Thyroid gland (tissue), 4 donors: ENCODE measurements around the gene SETD3. TPM values are rescaled to one million over a fixed set of nuclear protein-coding genes. Genes with fewer than 3 reads are reported as not detected.

Source experiments
- DNase-seq, 2 donors: peaks; one replicate each; pipeline ENCODE4 v3.0.0-alpha.2; 2019
- H3K27ac ChIP-seq, 3 donors: fragments of 200-600 bp; sonication (generic); 1 replicate in 2 of 3; 2 replicates in 1 of 3; pipeline ENCODE4 v1.5.1; 2016 to 2019; ENCODE audit warnings: mild to moderate bottlenecking in 1 of 3, moderate library complexity in 1 of 3
- H3K27me3 ChIP-seq: fragments of 200-600 bp; sonication (generic); one replicate; pipeline ENCODE4 v1.5.1; 2019
- H3K36me3 ChIP-seq, 2 donors: fragments of 200-600 bp; sonication (generic); one replicate each; pipeline ENCODE4 v1.5.1; 2016 to 2019
- H3K4me1 ChIP-seq, 2 donors: fragments of 200-600 bp; sonication (generic); one replicate each; pipeline ENCODE4 v1.5.1; 2017 to 2019
- H3K4me3 ChIP-seq, 3 donors: fragments of 200-600 bp; sonication (generic); replicated peaks in 1 of 3; 1 replicate in 2 of 3; 2 replicates in 1 of 3; pipeline ENCODE4 v1.5.1; 2016; ENCODE audit warnings: mild to moderate bottlenecking in 1 of 3
- H3K9me3 ChIP-seq: fragments of 200-600 bp; sonication (generic); one replicate; pipeline ENCODE4 v1.5.1; 2017
- CTCF ChIP-seq, 6 experiments: fragments of 200-600 bp in 3 of 6; fragments of 450-650 bp in 3 of 6; sonication (generic) in 3 of 6; IDR thresholded peaks; one replicate each; pipeline ENCODE4 v1.5.1; 2016 to 2019; ENCODE audit warnings: antibody characterized with exemption in 6 of 6, mild to moderate bottlenecking in 2 of 6, inconsistent platforms in 1 of 6, moderate library complexity in 1 of 6
- POLR2A ChIP-seq, 2 donors: fragments of 450-650 bp; IDR thresholded peaks; one replicate each; pipeline ENCODE4 v1.6.1; 2017; ENCODE audit warnings: antibody characterized with exemption in 2 of 2, mild to moderate bottlenecking in 2 of 2, moderate library complexity in 1 of 2
- WGBS, 2 donors: methylation state at CpG; one replicate each; pipeline ENCODE4 v1.1.5; 2017; 5-methylcytosine and 5-hydroxymethylcytosine counted together
- intact Hi-C: fragments of 100-400 bp; cut with DNase I; formaldehyde crosslinking; loops from one replicate; pipeline ENCODE4 v1.15.1; 2023
- total RNA-seq, 4 donors: library from RNA; depleted of rRNA; stranded (reverse); fragments of >200 nt; gene quantifications; one replicate each; pipeline ENCODE4 v1.2.3, GENCODE V29; 2016

Gene SETD3
- total RNA-seq, 4 donors from 2014 or later: 119 to 141 (median 130) TPM

- 97 to 98% methylated on average over 5 of the region's 5 CpGs for WGBS, 2 donors
Measured at GRCh38 chr14:99461411-99462085, 19.1 kb downstream of the SETD3 start.

DNA sequence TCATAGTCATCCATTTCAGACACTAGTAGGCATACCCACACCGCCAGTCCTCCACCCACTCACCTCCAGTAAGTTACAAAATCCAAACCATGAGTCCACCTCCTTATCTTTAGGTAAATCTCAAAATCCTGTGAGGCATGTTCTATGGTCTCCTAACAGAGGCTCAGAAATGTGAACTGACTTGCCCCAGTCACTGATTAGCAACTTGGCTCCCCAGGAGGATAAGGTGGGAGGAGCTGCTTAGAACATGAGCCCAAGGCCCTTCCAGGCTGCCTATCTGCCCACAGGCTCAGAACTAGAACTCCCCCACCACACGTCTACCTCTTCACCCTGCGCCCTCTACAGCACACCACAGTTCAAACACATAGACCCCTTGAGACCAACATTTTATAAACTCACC lies 19.9 kb downstream of the SETD3 start:
- no peaks in the 10 kb centered on the region for H3K4me1 ChIP-seq
- no peaks in the 10 kb centered on the region for H3K27me3 ChIP-seq
- intact Hi-C loops: no loop called here
- 95 to 97% methylated on average over 3 of the region's 3 CpGs for WGBS, 2 donors
- H3K9me3 ChIP-seq: no peaks in the 10 kb centered on the region
- no peak overlapping the region for H3K4me3 ChIP-seq
- H3K27ac ChIP-seq: no peak overlapping the region
- DNase-seq: no peak
- peaks cover 28 to 55% of the 10 kb centered on the region in 2 donors for H3K36me3 ChIP-seq
- TF ChIP-seq CTCF (IDR thresholded peaks at IDR 0.05) (no peak), POLR2A (IDR thresholded peaks at IDR 0.05) (no peak)

More at GRCh38 chr14:99461411-99462085, 19.1 kb downstream of the SETD3 start:
- intact Hi-C loops: no loop called here
- Histone ChIP-seq H3K4me1 (no peaks in the 10 kb centered on the region), H3K4me3 (no peak overlapping the region), H3K9me3 (no peaks in the 10 kb centered on the region), H3K36me3 (peaks cover 25 to 55% of the 10 kb centered on the region in 2 donors), H3K27ac (no peak overlapping the region), H3K27me3 (no peaks in the 10 kb centered on the region)
- TF ChIP-seq CTCF (IDR thresholded peaks at IDR 0.05): no peak
- DNase-seq: no peak

DNA sequence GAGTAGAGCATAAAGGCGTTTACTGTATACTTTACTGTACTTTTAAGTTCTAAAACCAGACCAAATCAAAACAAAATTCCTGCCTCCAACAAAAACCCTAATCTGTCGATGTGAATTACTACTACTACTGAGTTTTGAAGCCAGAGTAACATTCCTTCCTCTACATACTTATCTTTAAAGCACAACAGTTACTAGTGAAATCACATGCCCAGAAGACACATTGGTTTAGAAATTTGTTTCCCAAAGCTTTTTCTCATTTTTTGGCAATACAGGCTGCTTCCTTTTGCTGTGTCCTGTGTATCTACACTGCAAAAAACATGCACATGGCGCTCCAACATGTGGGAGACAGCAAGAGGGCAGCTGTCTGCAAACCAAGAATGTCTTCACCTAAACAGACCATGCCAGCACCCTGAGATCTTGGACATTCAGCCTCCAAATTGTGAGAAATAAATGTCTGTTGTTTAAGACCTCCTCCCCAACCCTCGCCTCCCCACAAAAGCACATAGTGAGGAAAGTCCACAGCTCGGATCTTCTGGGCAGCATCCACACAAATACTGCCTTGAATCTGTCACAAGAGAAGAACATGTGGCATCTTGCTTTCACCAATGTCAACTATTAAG lies 21.1 kb downstream of the SETD3 start:
- DNase-seq: no peak
- TF ChIP-seq CTCF (IDR thresholded peaks at IDR 0.05): no peak
- TF ChIP-seq POLR2A (IDR thresholded peaks at IDR 0.05): no peak
- intact Hi-C loops: no loop called here
- H3K27me3 ChIP-seq: no peaks in the 10 kb centered on the region
- no peaks in the 10 kb centered on the region for H3K4me1 ChIP-seq
- no peaks in the 10 kb centered on the region for H3K9me3 ChIP-seq
- no peak overlapping the region for H3K27ac ChIP-seq
- WGBS, 2 donors: 87 to 88% methylated on average over 5 of the region's 5 CpGs
- H3K4me3 ChIP-seq: no peak overlapping the region
- H3K36me3 ChIP-seq: peaks cover 30 to 55% of the 10 kb centered on the region in 2 donors

GRCh38 chr14:99454246-99454645 lies 26.4 kb downstream of the SETD3 start:
- intact Hi-C loops: no loop called here
- no peak for TF ChIP-seq CTCF (IDR thresholded peaks at IDR 0.05)
- no peak for TF ChIP-seq POLR2A (IDR thresholded peaks at IDR 0.05)
- no peaks in the 10 kb centered on the region for H3K9me3 ChIP-seq
- no peak overlapping the region for H3K27ac ChIP-seq
- H3K4me1 ChIP-seq: no peaks in the 10 kb centered on the region
- H3K4me3 ChIP-seq: no peak overlapping the region
- DNase-seq: no peak
- no peaks in the 10 kb centered on the region for H3K27me3 ChIP-seq
- WGBS, 2 donors: 79 to 84% methylated on average over 3 of the region's 3 CpGs
- peaks cover 19 to 22% of the 10 kb centered on the region in 2 donors for H3K36me3 ChIP-seq

DNA sequence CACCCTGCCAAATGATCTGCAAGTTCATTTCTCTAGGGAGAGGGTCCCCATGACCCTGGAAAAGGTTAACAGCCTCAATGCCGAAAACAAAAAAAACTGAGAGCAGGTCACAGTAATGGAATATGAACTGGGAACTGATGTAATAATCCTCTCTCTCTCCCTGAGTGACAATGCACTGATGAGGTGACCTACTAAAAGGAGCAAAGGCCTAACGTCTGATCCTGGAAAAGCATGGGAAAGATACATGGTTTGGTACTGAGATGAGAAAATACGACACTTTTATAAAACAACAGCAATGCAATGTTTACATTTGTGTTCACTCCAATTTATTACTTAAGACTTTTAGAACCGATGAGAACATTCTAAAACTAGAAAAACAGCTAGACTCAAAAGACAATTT lies 27.7 kb downstream of the SETD3 start:
- no peak for DNase-seq
- intact Hi-C loops: no loop called here
- WGBS, 2 donors: 90 to 91% methylated on average over 4 of the region's 4 CpGs
- H3K4me1 ChIP-seq: no peaks in the 10 kb centered on the region
- no peak overlapping the region for H3K4me3 ChIP-seq
- H3K9me3 ChIP-seq: no peaks in the 10 kb centered on the region
- H3K27me3 ChIP-seq: no peaks in the 10 kb centered on the region
- H3K36me3 ChIP-seq: peaks cover 24 to 25% of the 10 kb centered on the region in 2 donors
- no peak for TF ChIP-seq POLR2A (IDR thresholded peaks at IDR 0.05)
- no peak overlapping the region for H3K27ac ChIP-seq
